H9 (cell line): ENCODE measurements around the gene OPN5. TPM values are rescaled to one million over a fixed set of nuclear protein-coding genes. Genes with fewer than 3 reads are reported as not detected.
A peak's percentile ranks its signal among the peaks of the same experiment; 100 is the strongest.

ENCODE experiments used
- DNase-seq: peaks from one replicate; pipeline ENCODE4 v3.0.0-alpha.2; 2017
- H2AFZ ChIP-seq: one replicate; pipeline ENCODE4 v1.6.1; 2013; ENCODE audit warnings: mild to moderate bottlenecking, low read length, control low read depth, moderate library complexity
- H2AK5ac ChIP-seq: 2 replicates; pipeline ENCODE4 v1.6.1; 2013; ENCODE audit warnings: low read length, control low read depth, mixed read lengths; ENCODE audit not compliant: insufficient read length
- H2BK120ac ChIP-seq: one replicate; pipeline ENCODE4 v1.6.1; 2013; ENCODE audit warnings: low read depth, mild to moderate bottlenecking, low read length, control low read depth, inconsistent platforms; ENCODE audit not compliant: poor library complexity, severe bottlenecking
- H2BK12ac ChIP-seq: 2 replicates; pipeline ENCODE4 v1.6.1; 2013; ENCODE audit warnings: low read length, control low read depth, mixed read lengths, low read depth; ENCODE audit not compliant: insufficient read length
- H2BK15ac ChIP-seq: 2 replicates; pipeline ENCODE4 v1.6.1; 2013; ENCODE audit warnings: low read depth, low read length, control low read depth
- H2BK20ac ChIP-seq: one replicate; pipeline ENCODE4 v1.6.1; 2013; ENCODE audit warnings: low read depth, mild to moderate bottlenecking, low read length, control low read depth, inconsistent platforms; ENCODE audit not compliant: poor library complexity, severe bottlenecking
- H2BK5ac ChIP-seq: 2 replicates; pipeline ENCODE4 v1.6.1; 2013; ENCODE audit warnings: low read length, control low read depth, mixed read lengths; ENCODE audit not compliant: insufficient read length
- H3K14ac ChIP-seq: 2 replicates; pipeline ENCODE4 v1.6.1; 2013; ENCODE audit warnings: low read length, control low read depth; ENCODE audit not compliant: insufficient read depth
- H3K18ac ChIP-seq: 2 replicates; pipeline ENCODE4 v1.6.1; 2013; ENCODE audit warnings: low read depth, mild to moderate bottlenecking, mixed read lengths, low read length, control low read depth; ENCODE audit not compliant: insufficient read length
- H3K23ac ChIP-seq: 2 replicates; pipeline ENCODE4 v1.6.1; 2013; ENCODE audit warnings: low read length, control low read depth, mixed read lengths, low read depth; ENCODE audit not compliant: insufficient read length
- H3K23me2 ChIP-seq: 2 replicates; pipeline ENCODE4 v1.6.1; 2013; ENCODE audit warnings: low read depth, mild to moderate bottlenecking, mixed read lengths, low read length, control low read depth; ENCODE audit not compliant: insufficient read length, poor library complexity, severe bottlenecking
- H3K27ac ChIP-seq: 2 replicates; pipeline ENCODE4 v1.5.1; 2013; ENCODE audit warnings: low read length, control low read depth, mixed read lengths, low read depth; ENCODE audit not compliant: insufficient read length
- H3K27me3 ChIP-seq: 2 replicates; pipeline ENCODE4 v1.6.1; 2013; ENCODE audit warnings: low read length, control low read depth, inconsistent platforms; ENCODE audit not compliant: insufficient read depth
- H3K4ac ChIP-seq: 2 replicates; pipeline ENCODE4 v1.6.1; 2013; ENCODE audit warnings: low read depth, mild to moderate bottlenecking, control low read depth, inconsistent platforms, low read length, moderate library complexity
- H3K4me1 ChIP-seq: 2 replicates; pipeline ENCODE4 v1.6.1; 2013; ENCODE audit warnings: low read length, control low read depth, inconsistent platforms; ENCODE audit not compliant: insufficient read depth
- H3K4me2 ChIP-seq: 2 replicates; pipeline ENCODE4 v1.6.1; 2013; ENCODE audit warnings: low read length, control low read depth, mixed read lengths; ENCODE audit not compliant: insufficient read length, insufficient read depth
- H3K56ac ChIP-seq: 2 replicates; pipeline ENCODE4 v1.6.1; 2013; ENCODE audit warnings: low read depth, mild to moderate bottlenecking, mixed read lengths, low read length, control low read depth; ENCODE audit not compliant: insufficient read length
- H3K79me1 ChIP-seq: 2 replicates; pipeline ENCODE4 v1.6.1; 2013; ENCODE audit warnings: low read depth, mild to moderate bottlenecking, moderate library complexity, low read length, control low read depth, inconsistent platforms; ENCODE audit not compliant: insufficient read depth, poor library complexity, severe bottlenecking
- H3K79me2 ChIP-seq: 2 replicates; pipeline ENCODE4 v1.6.1; 2013; ENCODE audit warnings: low read length, control low read depth, inconsistent platforms; ENCODE audit not compliant: insufficient read depth
- H3K9ac ChIP-seq: 2 replicates; pipeline ENCODE4 v1.6.1; 2013; ENCODE audit warnings: low read length, control low read depth, mixed read lengths; ENCODE audit not compliant: insufficient read length; ENCODE audit errors: extremely low read depth
- H3K9me3 ChIP-seq: one replicate; pipeline ENCODE4 v1.6.1; 2013; ENCODE audit warnings: low read depth, low read length, inconsistent platforms; ENCODE audit not compliant: control insufficient read depth
- H3T11ph ChIP-seq: one replicate; pipeline ENCODE4 v1.6.1; 2013; ENCODE audit warnings: mild to moderate bottlenecking, low read length, control low read depth, inconsistent platforms
- H4K20me1 ChIP-seq: one replicate; pipeline ENCODE4 v1.6.1; 2013; ENCODE audit not compliant: control insufficient read depth, insufficient read length, insufficient read depth
- H4K5ac ChIP-seq: 2 replicates; pipeline ENCODE4 v1.6.1; 2013; ENCODE audit warnings: low read depth, mild to moderate bottlenecking, mixed read lengths, low read length, control low read depth; ENCODE audit not compliant: insufficient read length
- H4K8ac ChIP-seq: replicated peaks from 2 replicates; pipeline ENCODE4 v1.6.1; 2013; ENCODE audit warnings: low read length, control low read depth, mixed read lengths, low read depth; ENCODE audit not compliant: insufficient read length
- H4K91ac ChIP-seq: 2 replicates; pipeline ENCODE4 v1.6.1; 2013; ENCODE audit warnings: low read depth, mild to moderate bottlenecking, moderate library complexity, mixed read lengths, low read length, control low read depth; ENCODE audit not compliant: insufficient read length
- H3K27ac Mint-ChIP-seq, 3 experiments: 2 replicates in 2 of 3; 3 replicates in 1 of 3; pipeline ENCODE4 v1.8.0; 2020 to 2021; ENCODE audit warnings: mixed read lengths in 3 of 3, mild to moderate bottlenecking in 1 of 3, moderate library complexity in 1 of 3
- H3K27me3 Mint-ChIP-seq: 2 replicates; pipeline ENCODE4 v1.8.0; 2021; ENCODE audit warnings: low read depth, mild to moderate bottlenecking, moderate library complexity, mixed read lengths
- H3K36me3 Mint-ChIP-seq, 3 experiments: 2 replicates in 2 of 3; 3 replicates in 1 of 3; pipeline ENCODE4 v1.8.0; 2020 to 2021; ENCODE audit warnings: low read depth in 3 of 3, mixed read lengths in 3 of 3; ENCODE audit not compliant: insufficient read depth in 1 of 3
- H3K4me1 Mint-ChIP-seq, 2 experiments: 2 replicates each; pipeline ENCODE4 v1.8.0; 2020; ENCODE audit warnings: mixed read lengths in 2 of 2
- H3K4me3 Mint-ChIP-seq, 2 experiments: 2 replicates in 1 of 2; 3 replicates in 1 of 2; pipeline ENCODE4 v1.8.0; 2020 to 2021; ENCODE audit warnings: mild to moderate bottlenecking in 2 of 2, mixed read lengths in 2 of 2, moderate library complexity in 1 of 2
- H3K9me3 Mint-ChIP-seq, 2 experiments: 2 replicates in 1 of 2; 3 replicates in 1 of 2; pipeline ENCODE4 v1.8.0; 2020; ENCODE audit warnings: mild to moderate bottlenecking in 2 of 2, mixed read lengths in 2 of 2, moderate library complexity in 1 of 2
- WGBS: extraction: QIAGEN DNeasy Blood & Tissue Kit; methylation state at CpG from one replicate; pipeline ENCODE4 v1.1.7; 2013; ENCODE audit warnings: missing lambda C conversion rate, low lambda C conversion rate, mixed read lengths; ENCODE audit not compliant: insufficient read length; ENCODE audit errors: extremely low coverage; 5-methylcytosine and 5-hydroxymethylcytosine counted together
- total RNA-seq: library from RNA; stranded (reverse); gene quantifications from 2 replicates; pipeline ENCODE4 v1.2.1, GENCODE V29; 2021
- TF ChIP-seq, protein P1 (sequence below): fragments of 200-600 bp; sonication (generic); conservative IDR thresholded peaks from 3 replicates; pipeline ENCODE4 v1.8.0; 2021; ENCODE audit warnings: antibody characterized with exemption, mild to moderate bottlenecking

The OPN5 gene
- total RNA-seq, 1 experiment from 2014 or later, result not detected

DNA sequence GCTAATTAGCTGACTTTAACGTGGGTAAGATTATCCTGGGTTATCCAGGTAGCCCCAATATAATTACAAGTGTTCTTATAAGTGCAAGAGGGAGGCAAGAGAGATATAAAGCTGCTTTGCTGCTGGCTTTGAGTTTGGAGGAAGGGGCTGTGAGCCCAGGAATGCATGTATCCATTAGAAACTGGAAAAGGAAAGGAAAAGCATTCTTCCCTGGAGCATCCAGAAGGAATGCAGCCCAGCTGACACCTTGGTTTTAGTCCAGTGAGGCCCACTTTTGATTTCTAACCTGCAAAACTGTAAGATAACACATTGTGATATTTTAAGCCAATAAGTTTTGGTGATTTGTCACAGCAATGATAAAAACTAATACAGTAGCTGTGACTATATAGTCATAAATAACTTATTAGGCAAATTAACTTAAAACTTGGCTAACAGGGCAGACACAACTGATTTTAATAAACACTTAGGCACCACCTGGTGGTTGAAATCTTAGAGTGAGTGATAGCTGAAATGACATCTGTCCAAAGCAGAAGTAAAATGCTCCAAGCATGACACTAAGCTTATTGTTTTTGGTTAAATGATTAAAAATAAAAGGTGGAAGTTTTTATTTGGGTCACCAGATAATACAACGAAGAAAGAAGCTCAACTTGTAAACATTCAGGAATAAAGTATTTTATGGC, 47.8 kb upstream of the OPN5 start:
- H3K9ac ChIP-seq, result no peak overlapping the region
- no peak overlapping the region for H3K14ac ChIP-seq
- H3K9me3 Mint-ChIP-seq, result no peaks in the 10 kb centered on the region
- no peak overlapping the region for H2BK5ac ChIP-seq
- TF ChIP-seq, protein P1, sequence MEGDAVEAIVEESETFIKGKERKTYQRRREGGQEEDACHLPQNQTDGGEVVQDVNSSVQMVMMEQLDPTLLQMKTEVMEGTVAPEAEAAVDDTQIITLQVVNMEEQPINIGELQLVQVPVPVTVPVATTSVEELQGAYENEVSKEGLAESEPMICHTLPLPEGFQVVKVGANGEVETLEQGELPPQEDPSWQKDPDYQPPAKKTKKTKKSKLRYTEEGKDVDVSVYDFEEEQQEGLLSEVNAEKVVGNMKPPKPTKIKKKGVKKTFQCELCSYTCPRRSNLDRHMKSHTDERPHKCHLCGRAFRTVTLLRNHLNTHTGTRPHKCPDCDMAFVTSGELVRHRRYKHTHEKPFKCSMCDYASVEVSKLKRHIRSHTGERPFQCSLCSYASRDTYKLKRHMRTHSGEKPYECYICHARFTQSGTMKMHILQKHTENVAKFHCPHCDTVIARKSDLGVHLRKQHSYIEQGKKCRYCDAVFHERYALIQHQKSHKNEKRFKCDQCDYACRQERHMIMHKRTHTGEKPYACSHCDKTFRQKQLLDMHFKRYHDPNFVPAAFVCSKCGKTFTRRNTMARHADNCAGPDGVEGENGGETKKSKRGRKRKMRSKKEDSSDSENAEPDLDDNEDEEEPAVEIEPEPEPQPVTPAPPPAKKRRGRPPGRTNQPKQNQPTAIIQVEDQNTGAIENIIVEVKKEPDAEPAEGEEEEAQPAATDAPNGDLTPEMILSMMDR, result peak; percentile 59; the same call in 2 of the 3 replicates
- H3T11ph ChIP-seq, result no peak overlapping the region
- H3K79me2 ChIP-seq, result no peaks in the 10 kb centered on the region
- no peaks in the 10 kb centered on the region for H3K9me3 ChIP-seq
- H4K5ac ChIP-seq, result no peak overlapping the region
- H4K8ac ChIP-seq, result no peak overlapping the region
- no peak overlapping the region for H3K4me2 ChIP-seq
- no peak overlapping the region for H4K91ac ChIP-seq
- H3K56ac ChIP-seq, result no peak overlapping the region
- no CpG with 5 or more reads among the region's 2 CpGs for WGBS
- no peak overlapping the region for H2BK12ac ChIP-seq
- no peak overlapping the region for H2BK20ac ChIP-seq
- no peak overlapping the region for H2AK5ac ChIP-seq
- no peaks in the 10 kb centered on the region for H3K27me3 ChIP-seq
- H3K27me3 Mint-ChIP-seq, result no peaks in the 10 kb centered on the region
- no peak overlapping the region for H2AFZ ChIP-seq
- H3K4me3 Mint-ChIP-seq, result no peak overlapping the region
- H4K20me1 ChIP-seq, result no peaks in the 10 kb centered on the region
- H3K23me2 ChIP-seq, result no peaks in the 10 kb centered on the region
- H3K4ac ChIP-seq, result no peak overlapping the region
- peaks cover 4% of the 10 kb centered on the region for H3K4me1 ChIP-seq
- H3K18ac ChIP-seq, result no peak overlapping the region
- H3K4me1 Mint-ChIP-seq, result peaks cover 37 to 43% of the 10 kb centered on the region in 2 experiments
- no peak overlapping the region for H3K27ac ChIP-seq
- H3K23ac ChIP-seq, result no peak overlapping the region
- H3K79me1 ChIP-seq, result no peaks in the 10 kb centered on the region
- DNase-seq, result no peak
- no peak overlapping the region for H2BK120ac ChIP-seq
- no peak overlapping the region for H2BK15ac ChIP-seq
- peak overlapping the region in 1 of 3 experiments; percentile 95; a peak in 2 of 7 replicates for H3K27ac Mint-ChIP-seq
- H3K36me3 Mint-ChIP-seq, result no peaks in the 10 kb centered on the region
